Mesothelial cell of epicardium (in vitro differentiated cells): ENCODE measurements around the gene LRSAM1. TPM values are rescaled to one million over a fixed set of nuclear protein-coding genes. Genes with fewer than 3 reads are reported as not detected.

Source experiments
- DNase-seq, 2 experiments: peaks; one replicate each; pipeline ENCODE4 v3.0.0; 2021; ENCODE audit warnings: low spot score in 2 of 2; ENCODE audit not compliant: unreplicated experiment in 2 of 2
- H3K27ac Mint-ChIP-seq: 2 replicates; pipeline ENCODE4 v1.8.0; 2021; ENCODE audit warnings: mixed read lengths
- H3K27me3 Mint-ChIP-seq: 2 replicates; pipeline ENCODE4 v1.8.0; 2021; ENCODE audit warnings: low read depth, mixed read lengths
- H3K36me3 Mint-ChIP-seq: 2 replicates; pipeline ENCODE4 v1.8.0; 2021; ENCODE audit warnings: mixed read lengths
- H3K4me1 Mint-ChIP-seq: 2 replicates; pipeline ENCODE4 v1.8.0; 2021; ENCODE audit warnings: mixed read lengths
- H3K4me3 Mint-ChIP-seq: 2 replicates; pipeline ENCODE4 v1.8.0; 2021; ENCODE audit warnings: mild to moderate bottlenecking, moderate library complexity, mixed read lengths
- H3K9me3 Mint-ChIP-seq: 2 replicates; pipeline ENCODE4 v1.8.0; 2021; ENCODE audit warnings: mixed read lengths
- CTCF ChIP-seq: fragments of 200-600 bp; sonication (generic); IDR thresholded peaks from one replicate; pipeline ENCODE4 v1.5.0; 2021; ENCODE audit warnings: antibody characterized with exemption; ENCODE audit not compliant: unreplicated experiment
- total RNA-seq: library from RNA; stranded (reverse); gene quantifications from 3 replicates; pipeline ENCODE4 v1.2.1, GENCODE V29; 2021

Gene LRSAM1
- total RNA-seq, 1 donor from 2014 or later: 27.4 TPM

DNA sequence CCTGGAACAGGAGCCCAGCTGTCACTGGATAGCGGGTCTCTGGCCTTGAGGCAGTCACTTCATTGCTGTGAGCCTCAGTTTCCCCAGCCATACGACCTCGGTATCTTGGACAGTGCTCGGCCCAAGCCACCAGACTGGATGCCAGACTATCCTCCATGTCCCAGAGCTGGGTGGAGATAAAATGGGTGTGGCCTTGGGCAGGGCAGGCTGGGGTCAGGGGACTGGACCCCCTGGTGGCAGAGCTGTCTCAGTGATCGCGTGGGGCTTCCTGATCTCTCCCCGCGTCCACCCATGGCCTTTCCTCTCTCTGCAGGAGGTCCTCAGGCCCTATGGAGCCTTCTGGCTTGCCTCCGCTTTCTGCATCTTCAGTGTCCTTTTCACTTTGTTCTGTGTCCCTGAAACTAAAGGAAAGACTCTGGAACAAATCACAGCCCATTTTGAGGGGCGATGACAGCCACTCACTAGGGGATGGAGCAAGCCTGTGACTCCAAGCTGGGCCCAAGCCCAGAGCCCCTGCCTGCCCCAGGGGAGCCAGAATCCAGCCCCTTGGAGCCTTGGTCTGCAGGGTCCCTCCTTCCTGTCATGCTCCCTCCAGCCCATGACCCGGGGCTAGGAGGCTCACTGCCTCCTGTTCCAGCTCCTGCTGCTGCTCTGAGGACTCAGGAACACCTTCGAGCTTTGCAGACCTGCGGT is 44.4 kb upstream of the LRSAM1 start:
- peaks cover 5% of the 10 kb centered on the region for H3K36me3 Mint-ChIP-seq
- no peak for DNase-seq
- no peaks in the 10 kb centered on the region for H3K9me3 Mint-ChIP-seq
- H3K27ac Mint-ChIP-seq: no peak overlapping the region
- H3K4me3 Mint-ChIP-seq: no peak overlapping the region
- no peaks in the 10 kb centered on the region for H3K27me3 Mint-ChIP-seq
- TF ChIP-seq CTCF: no peak
- no peaks in the 10 kb centered on the region for H3K4me1 Mint-ChIP-seq

- no peaks in the 10 kb centered on the region for H3K9me3 Mint-ChIP-seq
- no peak overlapping the region for H3K27ac Mint-ChIP-seq
- H3K4me1 Mint-ChIP-seq: no peaks in the 10 kb centered on the region
- peaks cover 5% of the 10 kb centered on the region for H3K36me3 Mint-ChIP-seq
- no peak for TF ChIP-seq CTCF
- no peak for DNase-seq
- no peaks in the 10 kb centered on the region for H3K27me3 Mint-ChIP-seq
- no peak overlapping the region for H3K4me3 Mint-ChIP-seq
These were observed 43.8 kb upstream of the LRSAM1 start for GRCh38 chr9:127407492-127407843.

- H3K27ac Mint-ChIP-seq: no peak overlapping the region
- no peak for TF ChIP-seq CTCF
- peaks cover 13% of the 10 kb centered on the region for H3K36me3 Mint-ChIP-seq
- H3K9me3 Mint-ChIP-seq: no peaks in the 10 kb centered on the region
- H3K4me1 Mint-ChIP-seq: peaks cover 12% of the 10 kb centered on the region
- no peaks in the 10 kb centered on the region for H3K27me3 Mint-ChIP-seq
- no peak for DNase-seq
- no peak overlapping the region for H3K4me3 Mint-ChIP-seq
These were observed 40.2 kb upstream of the LRSAM1 start for GRCh38 chr9:127411122-127411521.

GRCh38 chr9:127415141-127415540 is 36.2 kb upstream of the LRSAM1 start:
- TF ChIP-seq CTCF: no peak
- H3K9me3 Mint-ChIP-seq: no peaks in the 10 kb centered on the region
- no peaks in the 10 kb centered on the region for H3K27me3 Mint-ChIP-seq
- no peak overlapping the region for H3K4me3 Mint-ChIP-seq
- peaks cover 8% of the 10 kb centered on the region for H3K36me3 Mint-ChIP-seq
- H3K4me1 Mint-ChIP-seq: peaks cover 19% of the 10 kb centered on the region
- DNase-seq: no peak
- H3K27ac Mint-ChIP-seq: peak overlapping the region; percentile 10

GRCh38 chr9:127415657-127416056 is 35.7 kb upstream of the LRSAM1 start:
- Mint-ChIP-seq H3K27ac (peak overlapping the region; percentile 48), H3K36me3 (peaks cover 8% of the 10 kb centered on the region), H3K4me3 (no peak overlapping the region), H3K9me3 (no peaks in the 10 kb centered on the region), H3K4me1 (peaks cover 19% of the 10 kb centered on the region), H3K27me3 (no peaks in the 10 kb centered on the region)
- no peak for DNase-seq
- TF ChIP-seq CTCF: no peak
